KOPT-K1 (cell line): ENCODE results near the gene CASR.
"Not testable (repeated sequence)": the region's sequence is repeated elsewhere in the genome, so short reads cannot be mapped to it uniquely, and the experiment has no call there.

Source experiments
- H3K27ac ChIP-seq: fragments of 200-600 bp; sonication (generic); 2 replicates; pipeline ENCODE4 v1.5.1; 2016; ENCODE audit warnings: antibody characterized with exemption, mild to moderate bottlenecking, low read depth, low read length; ENCODE audit not compliant: poor library complexity, severe bottlenecking
- H3K36me3 ChIP-seq: fragments of 200-600 bp; sonication (generic); 2 replicates; pipeline ENCODE4 v1.5.1; 2017; ENCODE audit warnings: antibody characterized with exemption, mild to moderate bottlenecking, low read length, moderate library complexity; ENCODE audit not compliant: insufficient read depth
- H3K9me3 ChIP-seq: fragments of 200-600 bp; sonication (generic); 2 replicates; pipeline ENCODE4 v1.5.1; 2017; ENCODE audit warnings: antibody characterized with exemption, low read length, mild to moderate bottlenecking; ENCODE audit not compliant: insufficient read depth, poor library complexity, severe bottlenecking

CASR gene

GRCh38 chr3:122189357-122189756 is 5.9 kb downstream of the CASR start:
- Histone ChIP-seq H3K9me3 (no peaks in the 10 kb centered on the region), H3K27ac (no peak overlapping the region), H3K36me3 (no peaks in the 10 kb centered on the region)

GRCh38 chr3:122190525-122190924 is 7.1 kb downstream of the CASR start:
- Histone ChIP-seq H3K9me3 (no peaks in the 10 kb centered on the region), H3K36me3 (no peaks in the 10 kb centered on the region), H3K27ac (no peak overlapping the region)

- H3K9me3 ChIP-seq = no peaks in the 10 kb centered on the region
- H3K36me3 ChIP-seq = no peaks in the 10 kb centered on the region
These were observed 15.5 kb downstream of the CASR start for GRCh38 chr3:122198966-122199365.

GRCh38 chr3:122199552-122199951 is 16.1 kb downstream of the CASR start:
- H3K36me3 ChIP-seq = no peaks in the 10 kb centered on the region
- no peaks in the 10 kb centered on the region for H3K9me3 ChIP-seq
- no peak overlapping the region for H3K27ac ChIP-seq

More at GRCh38 chr3:122198966-122199365, 15.5 kb downstream of the CASR start:
- H3K27ac ChIP-seq = no peak overlapping the region

DNA sequence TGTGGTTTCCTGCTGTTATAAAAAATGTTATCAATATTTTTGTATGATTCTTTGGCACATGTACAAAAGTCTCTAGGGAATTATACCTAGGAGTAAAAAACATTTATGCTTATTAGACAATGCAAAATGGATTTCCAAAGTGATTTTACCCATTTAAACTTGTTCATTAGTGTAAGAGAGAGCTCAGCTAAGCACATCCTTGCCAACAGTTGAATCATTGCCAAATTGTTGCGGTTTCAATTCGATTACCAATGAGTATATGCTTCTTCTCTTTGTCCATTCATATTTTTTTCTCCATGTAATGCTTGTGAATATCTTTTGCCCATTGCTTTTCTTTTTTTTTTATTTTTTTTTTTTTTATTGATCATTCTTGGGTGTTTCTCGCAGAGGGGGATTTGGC is 17.2 kb downstream of the CASR start:
- H3K9me3 ChIP-seq = no peaks in the 10 kb centered on the region
- H3K36me3 ChIP-seq = no peaks in the 10 kb centered on the region
- H3K27ac ChIP-seq = no peak overlapping the region

- H3K27ac ChIP-seq, H3K9me3 ChIP-seq, H3K36me3 ChIP-seq: not testable (repeated sequence)
These were observed 18.0 kb downstream of the CASR start for GRCh38 chr3:122201476-122201875.

DNA sequence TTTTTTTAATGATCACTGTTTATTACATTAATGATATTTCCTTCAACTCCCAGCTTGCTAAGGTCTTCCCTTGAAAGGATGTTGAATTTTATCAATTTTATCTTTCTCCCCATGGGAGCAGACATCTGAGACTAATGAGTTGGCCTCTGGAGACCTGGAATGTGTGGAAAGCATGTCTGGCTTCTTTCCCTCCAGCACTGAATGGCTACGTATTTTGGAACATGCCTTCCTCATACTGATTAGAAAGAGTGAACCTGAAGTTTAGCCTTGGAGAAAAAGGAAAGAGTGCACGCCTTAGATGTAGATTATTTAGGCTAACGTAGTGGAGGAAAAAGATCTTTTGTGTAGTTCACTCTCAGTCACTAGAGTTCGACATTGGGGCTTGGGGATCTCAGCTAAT is 25.1 kb downstream of the CASR start:
- H3K9me3 ChIP-seq = no peaks in the 10 kb centered on the region
- no peak overlapping the region for H3K27ac ChIP-seq
- no peaks in the 10 kb centered on the region for H3K36me3 ChIP-seq

DNA sequence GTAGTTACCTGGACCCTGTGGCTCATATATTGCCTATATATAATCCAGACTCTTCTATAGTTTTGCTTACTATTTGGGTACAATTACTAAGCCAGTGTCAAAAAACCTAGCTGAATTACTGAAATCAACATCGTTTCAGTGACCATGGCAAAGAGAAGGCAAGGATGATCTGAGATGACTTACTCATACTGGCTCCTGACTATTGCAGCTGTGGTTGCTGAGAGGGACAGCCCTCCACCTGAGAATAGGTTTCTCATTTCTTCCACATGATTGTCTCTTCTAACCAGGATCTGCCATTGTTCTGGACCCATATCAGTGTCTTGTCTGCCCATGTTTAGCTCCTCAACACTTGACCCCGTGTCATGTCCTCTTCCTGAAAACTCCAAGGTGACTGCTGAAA is 30.2 kb downstream of the CASR start:
- Histone ChIP-seq H3K36me3 (no peaks in the 10 kb centered on the region), H3K27ac (no peak overlapping the region), H3K9me3 (no peaks in the 10 kb centered on the region)

- H3K9me3 ChIP-seq = no peaks in the 10 kb centered on the region
- no peaks in the 10 kb centered on the region for H3K36me3 ChIP-seq
- no peak overlapping the region for H3K27ac ChIP-seq
These were observed 31.2 kb downstream of the CASR start for GRCh38 chr3:122214711-122215110.

DNA sequence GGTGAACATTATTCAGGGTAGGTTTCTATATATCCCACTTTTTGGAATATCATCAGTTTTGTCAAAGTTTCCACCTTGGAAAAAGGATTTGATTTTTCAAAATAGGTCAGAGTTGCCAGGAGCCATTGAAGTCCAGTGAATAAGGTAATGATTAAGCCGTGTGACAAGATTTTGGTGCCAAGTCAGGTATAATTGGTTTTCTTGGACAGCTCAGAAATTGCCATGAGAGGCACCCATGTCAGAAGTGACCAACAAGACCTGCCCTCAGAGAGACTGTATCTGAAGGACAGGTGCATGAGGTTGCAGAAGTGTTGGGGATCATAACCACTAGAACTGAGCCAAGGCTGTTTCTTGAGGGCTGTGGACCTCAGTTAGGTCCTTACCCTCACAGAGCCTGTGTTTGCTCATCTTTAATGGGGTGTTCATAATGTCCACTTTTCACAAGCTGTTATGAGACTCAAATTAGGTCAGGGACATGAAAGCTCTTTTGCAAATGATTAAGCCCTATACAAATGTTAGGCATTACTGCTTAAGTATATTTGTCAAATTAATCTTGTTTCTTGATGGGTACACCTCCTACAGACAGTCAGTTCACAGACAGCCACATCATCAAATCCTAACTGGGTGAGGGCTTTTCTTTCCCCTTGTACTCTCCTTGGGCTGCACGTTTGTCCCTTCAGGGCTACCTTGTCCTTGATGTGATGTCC is 32.3 kb downstream of the CASR start:
- H3K9me3 ChIP-seq = no peaks in the 10 kb centered on the region
- no peaks in the 10 kb centered on the region for H3K36me3 ChIP-seq
- no peak overlapping the region for H3K27ac ChIP-seq

DNA sequence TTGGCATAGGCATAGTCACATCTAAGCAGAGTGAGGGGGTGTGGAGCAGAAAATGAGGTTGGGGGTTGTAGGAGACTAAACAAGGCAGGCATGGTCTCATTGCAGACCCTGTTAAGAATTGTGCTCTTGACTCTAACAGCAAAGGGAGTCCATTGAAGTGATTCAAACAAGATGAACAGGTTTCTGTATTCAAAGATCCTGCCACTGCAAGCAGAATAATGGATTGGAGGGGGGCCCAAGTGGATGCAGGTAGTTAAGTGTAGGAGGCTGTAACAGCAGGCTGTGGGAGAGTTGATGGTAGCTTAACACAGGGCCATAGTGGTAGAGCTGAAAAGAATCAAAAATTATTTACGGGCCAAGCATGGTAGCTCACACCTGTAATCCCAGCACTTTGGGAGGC is 34.4 kb downstream of the CASR start:
- no peaks in the 10 kb centered on the region for H3K36me3 ChIP-seq
- no peak overlapping the region for H3K27ac ChIP-seq
- no peaks in the 10 kb centered on the region for H3K9me3 ChIP-seq

GRCh38 chr3:122219242-122219872 is 35.9 kb downstream of the CASR start:
- H3K36me3 ChIP-seq = no peaks in the 10 kb centered on the region
- H3K9me3 ChIP-seq = no peaks in the 10 kb centered on the region
- H3K27ac ChIP-seq = no peak overlapping the region

- H3K9me3 ChIP-seq = no peaks in the 10 kb centered on the region
- H3K27ac ChIP-seq = no peak overlapping the region
- H3K36me3 ChIP-seq = no peaks in the 10 kb centered on the region
These were observed 43.7 kb downstream of the CASR start for GRCh38 chr3:122227036-122227781.

- H3K36me3 ChIP-seq = no peaks in the 10 kb centered on the region
- H3K27ac ChIP-seq = no peak overlapping the region
- H3K9me3 ChIP-seq = no peaks in the 10 kb centered on the region
These were observed 46.7 kb downstream of the CASR start for GRCh38 chr3:122230174-122230573.

GRCh38 chr3:122231465-122232157 is 48.1 kb downstream of the CASR start:
- Histone ChIP-seq H3K36me3 (no peaks in the 10 kb centered on the region), H3K27ac (no peak overlapping the region), H3K9me3 (no peaks in the 10 kb centered on the region)
